ENCODE results near the gene GPR4. TPM values are rescaled to one million over a fixed set of nuclear protein-coding genes. Genes with fewer than 3 reads are reported as not detected.
A peak's percentile ranks its signal among the peaks of the same experiment; 100 is the strongest.

GPR4 gene
- total RNA-seq, 2 experiments from 2014 or later: 0.38 TPM; not detected in 1

DNA sequence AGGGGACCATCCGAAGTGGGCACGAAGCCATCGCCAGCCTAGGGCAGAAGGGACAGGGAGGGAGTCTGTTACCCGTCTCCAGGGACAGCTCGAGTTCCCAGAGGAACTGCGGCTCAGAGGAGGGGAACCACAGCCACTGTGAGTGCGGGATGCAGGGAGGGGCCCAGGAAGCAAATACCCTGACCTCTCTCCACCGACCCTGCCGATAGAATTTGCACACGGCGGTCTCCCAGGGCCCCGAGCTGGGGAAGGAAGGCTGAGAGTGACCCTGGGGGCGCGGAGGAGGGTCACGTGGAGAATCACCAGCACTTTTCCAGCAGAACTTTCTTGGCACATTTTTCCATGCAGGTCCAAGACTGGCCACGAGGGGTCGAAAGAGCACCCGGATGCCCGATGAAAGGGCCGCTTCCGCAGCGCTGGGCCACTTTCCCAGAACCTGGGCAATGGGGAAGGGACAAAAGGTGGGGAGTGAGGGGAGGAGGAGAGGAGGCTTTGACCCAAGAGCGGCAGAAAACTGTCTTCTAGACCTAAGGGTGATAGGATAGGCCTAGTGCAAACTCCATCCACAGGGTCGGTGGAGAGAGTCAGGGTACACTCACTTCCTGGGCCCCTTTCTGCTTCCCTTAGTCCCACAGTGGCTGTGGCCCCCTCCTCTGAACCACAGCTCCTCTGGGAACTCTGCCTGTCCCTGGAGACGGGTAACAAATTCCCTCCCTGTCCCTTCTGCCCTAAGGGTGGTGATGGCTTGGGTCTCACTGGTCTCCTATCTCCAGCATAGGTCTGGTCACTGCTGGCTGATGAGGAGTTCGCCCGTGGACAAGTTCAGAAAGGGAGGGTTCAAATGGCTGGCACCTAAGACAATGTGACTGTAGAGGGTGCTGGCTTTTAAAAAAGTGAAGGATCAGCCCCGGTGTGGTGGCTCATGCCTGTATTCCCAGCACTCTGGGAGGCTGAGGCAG lies 5.3 kb upstream of the GPR4 start:
- Histone ChIP-seq H3K9me3 (ENCODE audit: low read length) (peaks cover 6% of the 10 kb centered on the region; the same call in 1 of the 2 replicates), H3K36me3 (ENCODE audit: insufficient read depth, low read length) (peaks cover 17% of the 10 kb centered on the region), H3K27ac (ENCODE audit: low read depth, low read length, poor library complexity, severe bottlenecking) (no peak overlapping the region), H3K9me2 (ENCODE audit: insufficient read depth, low read length) (no peaks in the 10 kb centered on the region), H3K4me1 (ENCODE audit: insufficient read depth, low read length, poor library complexity, severe bottlenecking) (peaks cover 4% of the 10 kb centered on the region), H4K20me1 (ENCODE audit: insufficient read depth, low read length) (no peaks in the 10 kb centered on the region), H2AFZ (ENCODE audit: low read length) (peak overlapping the region; percentile 46; the same call in 1 of the 2 replicates), H3K4me2 (ENCODE audit: low read length) (no peak overlapping the region; the same call in 1 of the 2 replicates), H3K4me3 (ENCODE audit: low read depth, low read length, poor library complexity, severe bottlenecking) (no peak overlapping the region), H3K79me2 (ENCODE audit: insufficient read depth, low read depth, low read length) (no peaks in the 10 kb centered on the region)
- POLR2A ChIA-PET: no interaction called here
- CTCF ChIA-PET (ENCODE audit: unreplicated experiment): no interaction called here
- no peak for TF ChIP-seq EZH2phosphoT487 (IDR thresholded peaks at IDR 0.05; ENCODE audit: borderline replicate concordance, low read depth, low read length)
- TF ChIP-seq, protein P1, sequence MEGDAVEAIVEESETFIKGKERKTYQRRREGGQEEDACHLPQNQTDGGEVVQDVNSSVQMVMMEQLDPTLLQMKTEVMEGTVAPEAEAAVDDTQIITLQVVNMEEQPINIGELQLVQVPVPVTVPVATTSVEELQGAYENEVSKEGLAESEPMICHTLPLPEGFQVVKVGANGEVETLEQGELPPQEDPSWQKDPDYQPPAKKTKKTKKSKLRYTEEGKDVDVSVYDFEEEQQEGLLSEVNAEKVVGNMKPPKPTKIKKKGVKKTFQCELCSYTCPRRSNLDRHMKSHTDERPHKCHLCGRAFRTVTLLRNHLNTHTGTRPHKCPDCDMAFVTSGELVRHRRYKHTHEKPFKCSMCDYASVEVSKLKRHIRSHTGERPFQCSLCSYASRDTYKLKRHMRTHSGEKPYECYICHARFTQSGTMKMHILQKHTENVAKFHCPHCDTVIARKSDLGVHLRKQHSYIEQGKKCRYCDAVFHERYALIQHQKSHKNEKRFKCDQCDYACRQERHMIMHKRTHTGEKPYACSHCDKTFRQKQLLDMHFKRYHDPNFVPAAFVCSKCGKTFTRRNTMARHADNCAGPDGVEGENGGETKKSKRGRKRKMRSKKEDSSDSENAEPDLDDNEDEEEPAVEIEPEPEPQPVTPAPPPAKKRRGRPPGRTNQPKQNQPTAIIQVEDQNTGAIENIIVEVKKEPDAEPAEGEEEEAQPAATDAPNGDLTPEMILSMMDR (conservative IDR thresholded peaks at IDR 0.05; ENCODE audit: low read length): peak; percentile 77
- no TSS peak for BruUV-seq (replicated peaks)
- intact Hi-C loops (cut with micrococcal nuclease; ENCODE audit: unreplicated experiment): no loop called here
- DNase-seq (ENCODE audit: low spot score): peak; percentile 28

DNA sequence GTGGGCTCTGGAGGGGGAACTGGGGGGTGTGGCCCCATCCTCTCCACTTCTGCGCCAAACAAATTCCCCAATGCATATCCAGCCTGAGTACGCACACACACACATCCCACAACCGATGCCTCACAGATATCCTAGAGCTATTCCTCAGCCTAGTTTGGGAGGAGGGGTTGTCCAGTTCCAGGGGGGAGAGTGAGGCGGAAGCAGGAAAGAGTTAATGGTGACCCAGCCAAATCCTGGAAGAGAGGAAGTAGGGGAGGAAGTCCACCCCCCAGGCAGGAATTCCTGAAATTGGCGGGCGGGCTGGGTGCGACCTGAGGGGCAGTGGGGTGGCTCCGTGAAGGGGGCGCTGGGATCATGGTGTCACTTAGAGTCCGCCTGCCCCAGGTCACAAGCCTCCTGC lies 897 bp downstream of the GPR4 start:
- intact Hi-C loops (cut with micrococcal nuclease; ENCODE audit: unreplicated experiment): no loop called here
- DNase-seq (ENCODE audit: low spot score): no peak
- BruUV-seq (replicated peaks): no TSS peak

More for the DNA sequence above, 897 bp downstream of the GPR4 start:
- Histone ChIP-seq H3K79me2 (ENCODE audit: insufficient read depth, low read depth, low read length) (no peaks in the 10 kb centered on the region), H3K4me1 (ENCODE audit: insufficient read depth, low read length, poor library complexity, severe bottlenecking) (peaks cover 19% of the 10 kb centered on the region), H3K4me3 (ENCODE audit: low read depth, low read length, poor library complexity, severe bottlenecking) (no peak overlapping the region), H3K36me3 (ENCODE audit: insufficient read depth, low read length) (no peaks in the 10 kb centered on the region), H3K4me2 (ENCODE audit: low read length) (no peak overlapping the region), H4K20me1 (ENCODE audit: insufficient read depth, low read length) (no peaks in the 10 kb centered on the region), H3K27ac (ENCODE audit: low read depth, low read length, poor library complexity, severe bottlenecking) (no peak overlapping the region), H3K9me3 (ENCODE audit: low read length) (no peaks in the 10 kb centered on the region), H3K9me2 (ENCODE audit: insufficient read depth, low read length) (no peaks in the 10 kb centered on the region), H2AFZ (ENCODE audit: low read length) (no peak overlapping the region)
- TF ChIP-seq, protein P1 (conservative IDR thresholded peaks at IDR 0.05; ENCODE audit: low read length): no peak
- TF ChIP-seq EZH2phosphoT487 (IDR thresholded peaks at IDR 0.05; ENCODE audit: borderline replicate concordance, low read depth, low read length): no peak
- ChIA-PET CTCF (ENCODE audit: unreplicated experiment) (no interaction called here), POLR2A (no interaction called here)

Measured in OCI-LY7 (cell line).